SK-N-SH treated with all-trans-retinoic acid at 6 μM for 48 hours (cell line): Measurements from ENCODE around the gene RBM23.

Experiments used
- ARNTL ChIP-seq: fragments of 450-650 bp; formaldehyde crosslinking; IDR thresholded peaks from 2 replicates; pipeline ENCODE4 v1.5.0; 2020; ENCODE audit warnings: low read depth, mild to moderate bottlenecking, moderate library complexity, borderline replicate concordance
- ESRRG ChIP-seq: fragments of 250-450 bp; sonication (Bioruptor Pico); IDR thresholded peaks from 2 replicates; pipeline ENCODE4 v1.6.1; 2021; ENCODE audit warnings: mild to moderate bottlenecking
- ISL1 ChIP-seq: fragments of 250-450 bp; sonication (Bioruptor Pico); IDR thresholded peaks from 2 replicates; pipeline ENCODE4 v2.1.2; 2022; ENCODE audit warnings: mild to moderate bottlenecking, moderate library complexity
- OSR1 ChIP-seq: fragments of 250-450 bp; sonication (Bioruptor Pico); IDR thresholded peaks from 2 replicates; pipeline ENCODE4 v1.8.0; 2022; ENCODE audit warnings: moderate library complexity, mild to moderate bottlenecking, inconsistent platforms
- PATZ1 ChIP-seq: fragments of 250-450 bp; sonication (Bioruptor Pico); IDR thresholded peaks from 2 replicates; pipeline ENCODE4 v1.8.0; 2020; ENCODE audit warnings: mild to moderate bottlenecking, moderate library complexity, borderline replicate concordance
- PPARA ChIP-seq: fragments of 250-450 bp; sonication (Bioruptor Pico); IDR thresholded peaks from 2 replicates; pipeline ENCODE4 v1.5.0; 2020; ENCODE audit warnings: mild to moderate bottlenecking, borderline replicate concordance
- TCF4 ChIP-seq: fragments of 250-450 bp; sonication (Bioruptor Pico); IDR thresholded peaks from 2 replicates; pipeline ENCODE4 v1.8.0; 2021; ENCODE audit warnings: mild to moderate bottlenecking, moderate library complexity, borderline replicate concordance
- ZFP3 ChIP-seq: fragments of 250-450 bp; sonication (Bioruptor Pico); IDR thresholded peaks from 2 replicates; pipeline ENCODE4 v1.5.0; 2020; ENCODE audit warnings: mild to moderate bottlenecking, moderate library complexity
- ZFP30 ChIP-seq: fragments of 450-650 bp; formaldehyde crosslinking; IDR thresholded peaks from 2 replicates; pipeline ENCODE4 v1.5.0; 2022; ENCODE audit warnings: mild to moderate bottlenecking, moderate library complexity

- TF ChIP-seq ESRRG (CRISPR knock-in tag) (no peak), PATZ1 (no peak), ISL1 (CRISPR knock-in tag) (no peak), TCF4 (no peak), ZFP3 (CRISPR knock-in tag) (no peak), ARNTL (CRISPR knock-in tag) (no peak), PPARA (CRISPR knock-in tag) (no peak), OSR1 (CRISPR knock-in tag) (no peak), ZFP30 (CRISPR knock-in tag) (no peak)
These were observed 46.7 kb downstream of the RBM23 start for GRCh38 chr14:22872033-22872832.
